HEK293 (cell line): ENCODE results near the gene AHRR.

Source experiments
- ZNF292 ChIP-seq: fragments of 450-650 bp; formaldehyde crosslinking; IDR thresholded peaks from 2 replicates; pipeline ENCODE4 v1.5.1; 2016; ENCODE audit warnings: low read depth, missing biosample characterization, missing genetic modification characterization, borderline replicate concordance
- TF ChIP-seq, protein P1 (sequence below): fragments of 450-650 bp; formaldehyde crosslinking; IDR thresholded peaks from 2 replicates; pipeline ENCODE4 v1.5.1; 2016; ENCODE audit warnings: missing biosample characterization, missing genetic modification characterization

DNA sequence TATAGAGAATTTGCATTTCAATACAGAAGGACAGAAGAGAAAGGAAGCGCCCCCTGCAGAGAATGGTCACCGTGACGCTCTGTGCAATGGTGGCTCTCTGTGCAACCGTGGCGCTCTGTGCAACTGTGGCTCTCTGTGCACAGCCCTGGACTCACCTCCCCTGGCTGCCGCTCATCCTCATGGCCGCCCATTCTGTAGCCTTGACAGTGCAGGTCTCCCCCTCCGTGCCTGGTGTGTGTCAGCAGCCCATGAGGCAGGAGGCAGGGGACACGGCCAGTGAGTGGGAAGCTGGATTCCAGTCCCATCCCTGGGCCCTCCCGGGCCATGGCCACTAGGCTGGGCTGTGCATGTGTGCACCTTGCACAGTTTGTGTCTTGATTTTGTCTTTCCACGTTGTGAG, 133.4 kb downstream of the AHRR start:
- TF ChIP-seq, protein P1, sequence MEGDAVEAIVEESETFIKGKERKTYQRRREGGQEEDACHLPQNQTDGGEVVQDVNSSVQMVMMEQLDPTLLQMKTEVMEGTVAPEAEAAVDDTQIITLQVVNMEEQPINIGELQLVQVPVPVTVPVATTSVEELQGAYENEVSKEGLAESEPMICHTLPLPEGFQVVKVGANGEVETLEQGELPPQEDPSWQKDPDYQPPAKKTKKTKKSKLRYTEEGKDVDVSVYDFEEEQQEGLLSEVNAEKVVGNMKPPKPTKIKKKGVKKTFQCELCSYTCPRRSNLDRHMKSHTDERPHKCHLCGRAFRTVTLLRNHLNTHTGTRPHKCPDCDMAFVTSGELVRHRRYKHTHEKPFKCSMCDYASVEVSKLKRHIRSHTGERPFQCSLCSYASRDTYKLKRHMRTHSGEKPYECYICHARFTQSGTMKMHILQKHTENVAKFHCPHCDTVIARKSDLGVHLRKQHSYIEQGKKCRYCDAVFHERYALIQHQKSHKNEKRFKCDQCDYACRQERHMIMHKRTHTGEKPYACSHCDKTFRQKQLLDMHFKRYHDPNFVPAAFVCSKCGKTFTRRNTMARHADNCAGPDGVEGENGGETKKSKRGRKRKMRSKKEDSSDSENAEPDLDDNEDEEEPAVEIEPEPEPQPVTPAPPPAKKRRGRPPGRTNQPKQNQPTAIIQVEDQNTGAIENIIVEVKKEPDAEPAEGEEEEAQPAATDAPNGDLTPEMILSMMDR (tag by site-specific recombination), result no peak
- TF ChIP-seq ZNF292 (tag by site-specific recombination), result no peak
